CD4-positive, alpha-beta T cell treated with Interleukin-15 for 4 hours (primary cell): ENCODE data around the gene ADGRG7.

Source experiments
- DNase-seq: peaks from one replicate; pipeline ENCODE4 v3.0.0-alpha.2; 2020; ENCODE audit warnings: low spot score

Gene ADGRG7

GRCh38 chr3:100600181-100601042 is 9.0 kb upstream of the ADGRG7 start:
- no peak for DNase-seq

- DNase-seq: no peak
Measured at GRCh38 chr3:100602506-100603444, 6.6 kb upstream of the ADGRG7 start.

GRCh38 chr3:100603469-100603868 is 5.9 kb upstream of the ADGRG7 start:
- DNase-seq: no peak

- no peak for DNase-seq
Measured at GRCh38 chr3:100605358-100605757, 4.0 kb upstream of the ADGRG7 start.

GRCh38 chr3:100606894-100607512 is 2.4 kb upstream of the ADGRG7 start:
- DNase-seq: no peak

GRCh38 chr3:100609963-100610362 is 562 bp downstream of the ADGRG7 start:
- DNase-seq: no peak

GRCh38 chr3:100611221-100611620 is 1.8 kb downstream of the ADGRG7 start:
- DNase-seq: no peak

- DNase-seq: no peak
Measured at GRCh38 chr3:100613721-100614390, 4.5 kb downstream of the ADGRG7 start.

- DNase-seq: no peak
Measured at GRCh38 chr3:100614941-100615340, 5.5 kb downstream of the ADGRG7 start.

- no peak for DNase-seq
Measured at GRCh38 chr3:100615684-100616083, 6.3 kb downstream of the ADGRG7 start.

GRCh38 chr3:100621251-100621650 is 11.8 kb downstream of the ADGRG7 start:
- no peak for DNase-seq

- no peak for DNase-seq
Measured at GRCh38 chr3:100627491-100627890, 18.1 kb downstream of the ADGRG7 start.

GRCh38 chr3:100629421-100630127 is 20.2 kb downstream of the ADGRG7 start:
- no peak for DNase-seq

- DNase-seq: no peak
Measured at GRCh38 chr3:100630664-100631063, 21.3 kb downstream of the ADGRG7 start.

- no peak for DNase-seq
Measured at GRCh38 chr3:100631236-100631635, 21.8 kb downstream of the ADGRG7 start.

- no peak for DNase-seq
Measured at GRCh38 chr3:100634493-100635272, 25.3 kb downstream of the ADGRG7 start.

GRCh38 chr3:100635273-100635701 is 25.9 kb downstream of the ADGRG7 start:
- DNase-seq: no peak

- DNase-seq: no peak
Measured at GRCh38 chr3:100637197-100637631, 27.8 kb downstream of the ADGRG7 start.

GRCh38 chr3:100640633-100641032 is 31.2 kb downstream of the ADGRG7 start:
- no peak for DNase-seq

GRCh38 chr3:100641471-100642032 is 32.2 kb downstream of the ADGRG7 start:
- DNase-seq: no peak
